Caco-2 (cell line): ENCODE results near the gene LRRC23. TPM values are rescaled to one million over a fixed set of nuclear protein-coding genes. Genes with fewer than 3 reads are reported as not detected.
A peak's percentile ranks its signal among the peaks of the same experiment; 100 is the strongest.
"Not testable (repeated sequence)": the region's sequence is repeated elsewhere in the genome, so short reads cannot be mapped to it uniquely, and the experiment has no call there.

Experiments used
- BruUV-seq: library from RNA; stranded (reverse); fragments of 400-500 nt; replicated peaks from 2 replicates; lab custom pipeline; 2021; lab: Mats Ljungman, UMichigan
- CTCF ChIA-PET: fragments of 300-600 bp; sonication (Branson Sonifier 250); formaldehyde crosslinking; loops from one replicate; lab custom pipeline; 2022; ENCODE audit warnings: antibody characterized with exemption; lab: Charles Lee
- POLR2A ChIA-PET: fragments of 300-600 bp; sonication (Branson Sonifier 250); formaldehyde crosslinking; loops from one replicate; lab custom pipeline; 2022; ENCODE audit warnings: antibody characterized with exemption; lab: Charles Lee
- DNase-seq, 2 experiments: peaks; one replicate each; pipeline versions ENCODE4 v3.0.0 to v3.0.0-alpha.2; 2020 to 2022
- H3K27me3 ChIP-seq: replicated peaks from 2 replicates; pipeline ENCODE4 v1.6.0; 2011; ENCODE audit warnings: low read length; ENCODE audit not compliant: control insufficient read depth, insufficient read depth
- H3K36me3 ChIP-seq: 2 replicates; pipeline ENCODE4 v1.5.1; 2011; ENCODE audit warnings: low read length; ENCODE audit not compliant: control insufficient read depth, insufficient read depth
- H3K4me1 ChIP-seq: fragments of 250-450 bp; sonication (Bioruptor Pico); 2 replicates; pipeline ENCODE4 v1.5.1; 2020; ENCODE audit warnings: mild to moderate bottlenecking
- H3K4me3 ChIP-seq: 2 replicates; pipeline ENCODE4 v1.5.1; 2011; ENCODE audit warnings: low read depth, mild to moderate bottlenecking, control low read depth, low read length
- H3K9me3 ChIP-seq: fragments of 250-450 bp; sonication (Bioruptor Pico); 2 replicates; pipeline ENCODE4 v1.5.1; 2020; ENCODE audit warnings: mild to moderate bottlenecking, moderate library complexity
- H3K27ac Mint-ChIP-seq: one replicate; pipeline ENCODE4 v1.8.0; 2022; ENCODE audit warnings: mixed read lengths; ENCODE audit not compliant: unreplicated experiment
- H3K27me3 Mint-ChIP-seq: one replicate; pipeline ENCODE4 v1.8.0; 2022; ENCODE audit warnings: mixed read lengths; ENCODE audit not compliant: insufficient read depth, unreplicated experiment
- H3K36me3 Mint-ChIP-seq: one replicate; pipeline ENCODE4 v1.8.0; 2022; ENCODE audit warnings: mild to moderate bottlenecking, mixed read lengths; ENCODE audit not compliant: insufficient read depth, unreplicated experiment
- H3K4me1 Mint-ChIP-seq: one replicate; pipeline ENCODE4 v1.8.0; 2022; ENCODE audit warnings: low read depth, mixed read lengths; ENCODE audit not compliant: unreplicated experiment
- H3K4me3 Mint-ChIP-seq: one replicate; pipeline ENCODE4 v1.8.0; 2022; ENCODE audit warnings: mild to moderate bottlenecking, moderate library complexity, mixed read lengths; ENCODE audit not compliant: unreplicated experiment
- H3K9me3 Mint-ChIP-seq: one replicate; pipeline ENCODE4 v1.8.0; 2022; ENCODE audit warnings: mixed read lengths; ENCODE audit not compliant: unreplicated experiment
- intact Hi-C: fragments of 100-400 bp; cut with micrococcal nuclease; formaldehyde crosslinking; loops from one replicate; pipeline ENCODE4 v1.10.0; 2022; ENCODE audit not compliant: unreplicated experiment
- total RNA-seq: library from RNA; stranded (reverse); gene quantifications from 2 replicates; pipeline ENCODE4 v1.2.3, GENCODE V29; 2022
- TF ChIP-seq, protein P1 (sequence below), 2 experiments: fragments of 200-600 bp in 1 of 2; IDR thresholded peaks; 1 replicate in 1 of 2; 2 replicates in 1 of 2; pipeline versions ENCODE4 v1.5.1 to v1.8.0; 2011 to 2022; ENCODE audit warnings: antibody characterized with exemption in 1 of 2, control low read depth in 1 of 2, inconsistent platforms in 1 of 2, low read depth in 1 of 2, low read length in 1 of 2, mild to moderate bottlenecking in 1 of 2, moderate library complexity in 1 of 2; ENCODE audit not compliant: insufficient read depth in 1 of 2, severe bottlenecking in 1 of 2, unreplicated experiment in 1 of 2

LRRC23 gene
- total RNA-seq, 1 experiment from 2014 or later = 8.6 TPM

DNA sequence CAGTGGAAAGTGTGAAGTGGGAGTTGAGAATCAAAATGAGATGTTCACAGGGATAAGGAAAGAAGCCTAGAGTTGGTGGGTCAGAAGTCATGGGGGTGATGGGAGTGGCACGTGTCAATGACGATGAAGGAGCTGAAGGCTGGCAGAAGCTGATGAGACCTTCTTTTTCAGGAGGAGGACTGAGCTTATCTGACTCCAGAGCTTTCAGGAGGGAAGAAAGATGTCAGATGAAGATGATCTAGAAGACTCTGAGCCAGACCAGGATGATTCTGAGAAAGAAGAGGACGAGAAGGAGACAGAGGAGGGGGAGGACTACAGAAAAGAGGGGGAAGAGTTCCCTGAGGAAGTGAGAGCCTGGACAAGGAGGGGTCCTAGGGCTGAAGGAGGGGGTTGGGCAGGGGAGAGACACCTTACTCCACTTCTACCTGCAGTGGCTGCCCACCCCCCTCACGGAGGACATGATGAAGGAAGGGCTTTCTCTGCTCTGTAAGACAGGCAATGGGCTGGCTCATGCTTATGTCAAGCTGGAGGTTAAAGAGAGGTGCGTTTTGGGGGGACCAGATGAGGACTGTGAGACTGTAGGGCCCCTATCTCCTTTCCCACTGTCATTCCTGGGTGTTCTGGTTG is 905 bp downstream of the LRRC23 start:
- no peak for DNase-seq
- intact Hi-C loops = no loop called here
- Mint-ChIP-seq H3K36me3 (no peaks in the 10 kb centered on the region), H3K4me3 (no peak overlapping the region), H3K4me1 (peaks cover 8% of the 10 kb centered on the region), H3K27ac (no peak overlapping the region), H3K9me3 (no peaks in the 10 kb centered on the region), H3K27me3 (no peaks in the 10 kb centered on the region)
- Histone ChIP-seq H3K9me3 (no peaks in the 10 kb centered on the region), H3K4me3 (peak overlapping the region; percentile 64), H3K36me3 (no peaks in the 10 kb centered on the region), H3K4me1 (peaks cover 20% of the 10 kb centered on the region), H3K27me3 (no peaks in the 10 kb centered on the region)
- ChIA-PET CTCF (interaction anchor here (0.7 to 2.3 kb wide), 5 partner anchors 14 to 36 kb away, joined by 3 to 10 read pairs (median 6); partner anchors contain the start of gene SPSB2), POLR2A (interaction anchor here (1.0 to 1.2 kb wide), 2 partner anchors 38 to 54 kb away, joined by 4 to 5 read pairs; partner anchors contain the start of genes C12orf57 and RNU7-1)
- BruUV-seq = no TSS peak
- TF ChIP-seq, protein P1, sequence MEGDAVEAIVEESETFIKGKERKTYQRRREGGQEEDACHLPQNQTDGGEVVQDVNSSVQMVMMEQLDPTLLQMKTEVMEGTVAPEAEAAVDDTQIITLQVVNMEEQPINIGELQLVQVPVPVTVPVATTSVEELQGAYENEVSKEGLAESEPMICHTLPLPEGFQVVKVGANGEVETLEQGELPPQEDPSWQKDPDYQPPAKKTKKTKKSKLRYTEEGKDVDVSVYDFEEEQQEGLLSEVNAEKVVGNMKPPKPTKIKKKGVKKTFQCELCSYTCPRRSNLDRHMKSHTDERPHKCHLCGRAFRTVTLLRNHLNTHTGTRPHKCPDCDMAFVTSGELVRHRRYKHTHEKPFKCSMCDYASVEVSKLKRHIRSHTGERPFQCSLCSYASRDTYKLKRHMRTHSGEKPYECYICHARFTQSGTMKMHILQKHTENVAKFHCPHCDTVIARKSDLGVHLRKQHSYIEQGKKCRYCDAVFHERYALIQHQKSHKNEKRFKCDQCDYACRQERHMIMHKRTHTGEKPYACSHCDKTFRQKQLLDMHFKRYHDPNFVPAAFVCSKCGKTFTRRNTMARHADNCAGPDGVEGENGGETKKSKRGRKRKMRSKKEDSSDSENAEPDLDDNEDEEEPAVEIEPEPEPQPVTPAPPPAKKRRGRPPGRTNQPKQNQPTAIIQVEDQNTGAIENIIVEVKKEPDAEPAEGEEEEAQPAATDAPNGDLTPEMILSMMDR (IDR thresholded peaks at IDR 0.05; ENCODE audit: insufficient read depth in 1 of 2, low read depth in 1 of 2, low read length in 1 of 2, severe bottlenecking in 1 of 2, unreplicated experiment in 1 of 2) = no peak

DNA sequence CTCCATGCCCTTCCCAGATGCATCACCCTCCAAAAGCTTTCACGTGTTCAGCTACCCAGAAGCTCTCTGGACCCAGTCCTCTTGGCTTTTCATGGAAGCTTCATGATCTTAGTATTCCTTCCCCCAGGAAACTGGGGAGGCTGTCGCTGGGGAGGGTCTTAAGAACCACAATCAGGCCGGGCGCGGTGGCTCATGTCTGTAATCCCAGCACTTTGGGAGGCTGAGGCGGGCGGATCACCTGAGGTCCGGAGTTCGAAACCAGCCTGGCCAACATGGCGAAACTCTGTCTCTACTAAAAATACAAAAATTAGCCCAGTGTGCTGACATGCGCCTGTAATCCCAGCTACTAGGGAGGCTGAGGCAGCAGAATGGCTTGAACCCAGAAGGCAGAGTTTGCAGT is 3.5 kb downstream of the LRRC23 start:
- H3K36me3 Mint-ChIP-seq, H3K9me3 ChIP-seq, BruUV-seq, intact Hi-C loops, H3K9me3 Mint-ChIP-seq, H3K27me3 ChIP-seq, H3K27ac Mint-ChIP-seq, H3K4me3 Mint-ChIP-seq, H3K4me3 ChIP-seq, H3K4me1 Mint-ChIP-seq, DNase-seq, H3K36me3 ChIP-seq, H3K27me3 Mint-ChIP-seq: not testable (repeated sequence)
- peaks cover 17% of the 10 kb centered on the region for H3K4me1 ChIP-seq
- POLR2A ChIA-PET = interaction anchor here (0.6 to 1.7 kb wide), 2 partner anchors 17 to 401 kb away, joined by 4 to 5 read pairs; no protein-coding TSS in a partner anchor
- CTCF ChIA-PET = interaction anchor here (0.6 to 2.2 kb wide), 3 partner anchors 17 to 39 kb away, joined by 3 to 10 read pairs (median 3); partner anchors contain the start of gene SPSB2

DNA sequence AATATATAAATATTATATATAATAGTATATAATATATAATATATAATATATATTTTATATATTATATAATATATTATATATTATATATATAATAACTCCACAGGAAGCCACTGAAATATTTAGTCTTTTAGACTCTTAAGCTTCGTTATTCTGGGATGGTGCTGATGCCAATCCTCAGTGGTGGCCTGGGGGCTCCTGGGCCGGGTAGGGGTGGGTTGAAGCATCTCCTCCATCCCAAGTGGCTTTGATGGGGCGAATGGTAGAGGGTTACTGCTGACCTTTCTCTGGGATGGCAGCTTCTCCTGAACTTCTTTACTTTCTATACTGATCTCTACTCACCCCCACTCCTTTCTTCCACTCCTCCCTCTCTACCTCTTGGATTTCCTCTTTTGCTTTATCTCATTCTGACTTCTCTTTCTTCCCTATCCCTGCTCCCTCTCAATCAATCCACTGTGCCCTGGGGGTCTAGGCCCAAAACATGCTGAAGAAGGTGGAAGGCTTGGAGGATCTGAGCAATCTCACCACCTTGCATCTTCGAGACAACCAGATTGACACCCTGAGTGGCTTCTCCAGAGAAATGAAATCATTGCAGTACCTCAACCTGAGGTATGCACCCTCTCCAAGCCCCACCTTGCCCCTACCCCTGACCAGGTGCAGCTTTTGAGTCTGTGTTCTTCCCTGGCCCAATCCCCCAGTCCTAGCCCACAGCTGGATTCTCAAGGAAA is 5.0 kb downstream of the LRRC23 start:
- Histone ChIP-seq H3K36me3 (no peaks in the 10 kb centered on the region), H3K4me1 (peaks cover 11% of the 10 kb centered on the region), H3K4me3 (no peak overlapping the region), H3K27me3 (no peaks in the 10 kb centered on the region), H3K9me3 (no peaks in the 10 kb centered on the region)
- no peak overlapping the region for H3K4me3 Mint-ChIP-seq
- no TSS peak for BruUV-seq
- H3K27me3 Mint-ChIP-seq = no peaks in the 10 kb centered on the region
- H3K9me3 Mint-ChIP-seq = no peaks in the 10 kb centered on the region
- intact Hi-C loops = no loop called here
- no peak for DNase-seq
- H3K36me3 Mint-ChIP-seq = peaks cover 2% of the 10 kb centered on the region
- TF ChIP-seq, protein P1 (IDR thresholded peaks at IDR 0.05; ENCODE audit: insufficient read depth in 1 of 2, low read depth in 1 of 2, low read length in 1 of 2, severe bottlenecking in 1 of 2, unreplicated experiment in 1 of 2) = no peak
- no peak overlapping the region for H3K27ac Mint-ChIP-seq
- CTCF ChIA-PET = interaction anchor here (1.1 kb wide), 1 partner anchor 37 kb away, joined by 5 read pairs; the partner anchor contains the start of gene SPSB2
- POLR2A ChIA-PET = interaction anchor here (0.7 kb wide), 1 partner anchor 18 kb away, joined by 3 read pairs; no protein-coding TSS in a partner anchor
- peaks cover 9% of the 10 kb centered on the region for H3K4me1 Mint-ChIP-seq
